GM19025 (cell line): ENCODE measurements around the gene IRF9.

Source experiments
- ATAC-seq: cut with Tn5 transposase; IDR thresholded peaks from one replicate; pipeline ENCODE4 v1.9.1; 2021; ENCODE audit warnings: mild to moderate bottlenecking, low read depth, moderate library complexity; ENCODE audit not compliant: unreplicated experiment

Gene IRF9, protein sequence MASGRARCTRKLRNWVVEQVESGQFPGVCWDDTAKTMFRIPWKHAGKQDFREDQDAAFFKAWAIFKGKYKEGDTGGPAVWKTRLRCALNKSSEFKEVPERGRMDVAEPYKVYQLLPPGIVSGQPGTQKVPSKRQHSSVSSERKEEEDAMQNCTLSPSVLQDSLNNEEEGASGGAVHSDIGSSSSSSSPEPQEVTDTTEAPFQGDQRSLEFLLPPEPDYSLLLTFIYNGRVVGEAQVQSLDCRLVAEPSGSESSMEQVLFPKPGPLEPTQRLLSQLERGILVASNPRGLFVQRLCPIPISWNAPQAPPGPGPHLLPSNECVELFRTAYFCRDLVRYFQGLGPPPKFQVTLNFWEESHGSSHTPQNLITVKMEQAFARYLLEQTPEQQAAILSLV

DNA sequence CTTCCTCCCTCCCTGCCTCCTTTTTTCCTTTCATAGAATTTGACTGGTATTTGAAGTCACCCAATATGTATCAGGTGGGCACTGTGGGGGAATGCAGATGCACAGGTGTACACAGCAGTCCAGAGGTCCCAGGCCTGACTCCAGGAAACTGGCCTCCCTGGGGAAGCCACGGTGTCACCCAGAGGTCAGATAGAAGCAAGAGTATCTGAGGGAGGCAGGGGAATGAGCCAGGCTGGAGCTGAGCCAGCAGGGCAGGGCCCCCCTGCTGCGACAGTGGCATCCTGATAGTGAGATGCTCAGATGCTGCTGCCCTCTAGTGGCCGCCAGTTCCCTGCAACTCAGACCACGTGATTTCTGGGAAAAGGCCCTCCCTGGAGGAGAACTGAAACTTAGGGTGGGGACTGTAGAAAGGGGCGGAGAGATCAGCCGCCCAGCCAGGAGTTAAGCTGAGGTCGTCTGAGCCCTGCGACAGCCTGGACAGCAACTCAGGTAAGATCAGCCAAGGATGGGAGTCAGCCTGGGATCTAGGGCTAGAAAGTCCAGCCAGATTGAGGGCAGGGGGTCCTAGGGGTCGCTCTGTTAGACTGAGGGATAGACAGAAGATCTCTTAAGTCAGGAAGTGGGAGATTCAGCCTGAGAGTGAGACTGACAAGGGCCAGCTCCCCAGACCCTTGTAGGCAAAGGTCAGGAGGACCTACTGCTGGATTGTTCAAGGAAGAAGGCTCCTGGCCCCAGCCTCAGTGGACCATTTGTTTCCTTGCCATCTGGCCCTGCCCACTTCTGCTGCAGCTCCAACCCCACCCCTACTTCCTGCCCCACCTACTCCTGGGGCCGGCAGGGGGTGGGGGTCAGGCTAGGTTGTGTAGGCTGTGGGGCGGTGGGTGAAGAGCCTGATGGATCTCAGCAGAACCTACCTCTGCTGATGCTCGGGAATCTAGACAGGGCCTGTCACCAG is at the start of gene IRF9:
Gene IRF9 (plus strand): TSS at position 416 of the 955 bp plus-strand sequence. CDS start 880 bp downstream, outside the sequence.
- peak; percentile 82 for ATAC-seq

DNA sequence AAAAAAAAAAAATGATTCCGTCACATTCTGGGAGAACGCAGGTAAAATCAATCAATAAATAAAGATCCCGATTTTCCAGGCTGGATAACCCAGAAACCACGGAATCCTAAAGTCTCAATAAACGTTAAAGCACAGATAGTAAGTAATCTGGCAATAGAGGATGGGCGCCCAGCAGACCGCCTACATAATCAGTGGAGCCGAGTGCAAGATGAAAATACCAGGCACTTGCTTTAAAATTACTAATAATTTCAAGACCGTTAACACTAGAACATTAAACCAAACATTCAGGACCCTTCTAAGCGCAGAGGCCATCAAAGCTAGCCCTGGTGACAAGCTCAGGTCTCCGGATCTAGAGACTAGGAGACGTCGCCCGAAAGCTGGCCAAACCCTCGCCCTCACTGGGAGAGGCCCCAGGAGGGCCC is 47.7 kb upstream of the IRF9 start:
- no peak for ATAC-seq

DNA sequence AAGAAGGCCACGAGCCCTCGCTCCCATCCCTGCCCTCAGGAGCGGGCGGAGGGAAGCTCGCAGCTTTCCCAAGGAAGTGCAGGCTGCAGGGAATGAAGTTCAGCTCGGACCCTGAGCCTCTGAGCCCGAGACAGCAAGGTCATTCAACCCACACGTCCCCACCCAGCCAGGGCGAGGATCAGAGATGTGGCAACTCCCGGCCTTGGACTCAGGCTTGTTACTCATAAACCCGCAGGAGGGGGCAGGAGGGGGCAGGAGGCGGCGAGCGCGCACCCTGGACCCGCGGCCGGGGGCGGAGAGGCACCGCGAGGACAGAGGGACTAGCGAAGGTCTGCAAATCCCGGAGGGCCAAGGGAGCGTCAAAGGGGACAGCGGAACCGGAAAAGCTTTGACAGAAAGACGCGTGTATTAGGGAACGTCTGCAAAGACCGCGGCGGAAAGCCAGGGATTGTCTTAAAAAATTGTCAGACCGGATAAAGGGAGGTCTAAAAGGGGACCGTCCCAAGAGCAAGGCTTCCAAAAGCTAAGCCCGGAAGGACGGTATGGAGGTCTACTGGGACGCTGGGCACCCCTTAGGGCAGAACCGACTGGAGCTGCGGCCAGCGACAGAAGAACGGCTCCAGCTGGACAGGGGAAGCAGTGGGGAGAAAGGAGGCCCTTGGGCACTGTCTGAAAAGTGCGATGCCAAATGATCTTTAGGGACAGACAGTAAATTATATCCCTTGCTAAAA is 47.1 kb upstream of the IRF9 start:
- peak; percentile 24 for ATAC-seq

DNA sequence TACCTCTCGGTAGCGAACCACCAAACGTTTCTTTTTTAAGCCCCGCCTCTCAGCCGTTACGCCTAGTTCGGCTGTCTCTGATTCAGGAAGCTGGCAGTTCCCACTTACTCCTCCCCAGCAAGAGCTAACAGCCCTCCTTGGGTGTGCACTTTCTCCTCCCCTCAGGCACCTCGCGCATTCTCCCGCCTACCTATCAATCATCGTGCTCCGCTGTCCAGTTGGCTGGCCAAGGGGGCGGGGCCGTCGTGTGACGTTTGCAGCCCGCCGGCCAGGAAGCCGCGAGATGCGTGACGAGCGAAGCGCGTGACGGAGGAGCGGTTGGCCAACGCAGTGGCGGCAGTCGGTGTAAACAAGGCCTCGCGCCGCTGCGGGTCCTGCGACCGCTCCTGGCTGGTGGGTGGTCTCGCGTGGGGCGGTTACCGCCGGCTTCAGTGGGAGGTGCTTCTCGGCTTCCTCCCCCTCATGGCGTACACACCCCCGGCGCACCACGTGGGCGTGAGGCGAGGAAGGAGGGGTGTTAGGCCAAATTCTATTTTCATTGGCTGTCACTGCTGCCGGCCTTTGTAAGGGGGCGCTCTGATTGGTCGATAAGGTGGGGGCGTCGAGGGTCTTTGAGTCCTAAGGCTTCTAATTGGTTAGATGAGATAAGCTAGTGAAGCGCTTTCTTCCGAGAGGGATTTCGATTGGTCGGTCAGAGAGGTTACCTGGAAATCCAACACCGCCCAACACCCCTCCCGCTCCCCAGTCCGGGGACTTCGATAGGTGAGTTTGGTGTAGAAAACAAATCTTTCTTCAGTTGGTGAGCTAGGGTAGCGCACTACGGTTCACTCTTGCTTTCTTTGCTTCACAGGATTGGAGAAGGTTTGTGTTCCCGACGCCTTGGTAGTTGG is 46.3 kb upstream of the IRF9 start, which contains the start of the genes DCAF11 and NRL:
Gene DCAF11 (plus strand): TSS at position 246 of the 890 bp plus-strand sequence. CDS start 818 bp downstream, outside the sequence.
Gene NRL (minus strand): TSS at position 418 of the 890 bp plus-strand sequence. CDS start 32,101 bp downstream, outside the sequence.
- ATAC-seq: peak; percentile 77

DNA sequence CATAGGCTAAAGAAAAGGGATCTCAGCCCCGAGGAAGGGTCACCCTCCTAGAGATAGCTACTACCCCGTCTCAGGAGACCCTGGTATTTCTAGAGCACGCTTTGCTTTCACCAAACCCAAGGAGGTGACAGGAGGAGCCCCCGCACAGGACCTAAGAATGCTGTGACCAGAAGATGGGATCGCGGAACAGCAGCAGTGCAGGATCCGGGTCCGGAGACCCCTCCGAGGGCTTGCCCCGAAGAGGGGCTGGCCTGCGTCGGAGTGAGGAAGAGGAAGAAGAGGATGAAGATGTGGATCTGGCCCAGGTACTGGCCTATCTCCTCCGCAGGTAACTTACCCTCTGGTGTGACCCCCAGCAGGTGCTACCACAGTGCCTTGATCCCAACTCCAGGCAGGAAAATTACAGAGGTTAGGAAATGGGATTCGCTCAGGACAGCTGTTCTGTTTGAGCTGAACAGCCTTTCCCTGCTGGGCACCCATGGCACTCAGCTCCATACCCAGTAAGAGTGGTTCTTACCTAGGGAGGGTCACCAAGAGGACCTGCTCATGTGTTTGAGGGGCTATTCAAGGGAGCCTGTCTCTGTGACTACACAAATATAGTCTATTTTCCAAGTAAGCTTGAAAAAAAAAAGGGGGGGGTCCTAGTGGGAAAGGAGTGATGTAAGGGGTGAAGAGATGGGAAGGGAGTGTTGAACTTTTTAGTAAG is 45.5 kb upstream of the IRF9 start:
- ATAC-seq: no peak

DNA sequence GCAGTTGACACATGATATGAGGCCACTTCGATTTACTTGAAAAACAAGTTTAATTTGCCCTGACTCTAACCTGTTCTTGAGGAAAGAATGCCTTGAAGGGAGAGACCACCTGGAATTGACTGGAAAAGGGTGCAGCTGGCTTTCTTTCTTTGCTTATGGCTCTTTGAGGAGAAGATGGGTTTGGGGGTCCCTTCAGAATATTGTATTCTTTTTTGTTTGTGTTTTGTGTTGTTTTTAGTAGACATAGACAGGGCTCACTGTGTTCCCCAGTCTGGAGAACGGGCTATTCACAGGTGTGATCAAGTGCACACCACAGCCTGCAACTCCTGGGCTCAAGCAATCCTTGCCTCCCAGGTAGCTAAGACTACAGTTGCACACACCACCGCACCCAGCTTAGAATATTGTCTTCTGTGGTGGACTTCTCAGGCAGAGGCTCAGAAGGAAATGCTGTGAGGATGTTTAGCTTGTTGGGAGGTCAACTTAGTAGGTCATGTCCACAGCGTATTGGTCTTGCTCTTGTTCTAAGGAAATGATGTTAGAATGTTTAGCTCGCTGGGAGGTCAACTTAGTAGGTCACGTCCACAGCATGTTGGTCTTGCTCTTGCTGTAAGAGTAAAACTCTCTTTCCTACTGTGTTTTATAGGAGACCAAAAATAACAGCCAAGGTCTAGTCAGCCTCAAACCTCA is 44.8 kb upstream of the IRF9 start:
- ATAC-seq: no peak

DNA sequence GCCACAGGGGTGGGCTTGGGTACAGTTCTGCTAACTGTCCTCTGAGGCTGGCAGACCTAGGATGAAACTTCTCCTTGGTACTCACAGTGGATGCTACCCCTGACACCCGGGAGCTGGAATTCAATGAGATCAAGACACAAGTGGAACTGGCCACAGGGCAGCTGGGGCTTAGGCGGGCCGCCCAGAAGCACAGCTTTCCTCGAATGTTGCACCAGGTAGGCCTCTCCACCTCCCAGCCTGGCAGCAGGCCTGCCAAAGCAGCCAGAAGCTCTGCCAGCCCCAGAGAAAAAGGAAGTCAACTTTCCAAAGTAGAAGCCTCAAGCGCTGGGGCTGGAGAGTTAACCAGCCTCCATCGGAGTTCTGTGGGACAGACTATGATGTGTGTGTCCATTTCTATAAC is 43.9 kb upstream of the IRF9 start:
- ATAC-seq: no peak

DNA sequence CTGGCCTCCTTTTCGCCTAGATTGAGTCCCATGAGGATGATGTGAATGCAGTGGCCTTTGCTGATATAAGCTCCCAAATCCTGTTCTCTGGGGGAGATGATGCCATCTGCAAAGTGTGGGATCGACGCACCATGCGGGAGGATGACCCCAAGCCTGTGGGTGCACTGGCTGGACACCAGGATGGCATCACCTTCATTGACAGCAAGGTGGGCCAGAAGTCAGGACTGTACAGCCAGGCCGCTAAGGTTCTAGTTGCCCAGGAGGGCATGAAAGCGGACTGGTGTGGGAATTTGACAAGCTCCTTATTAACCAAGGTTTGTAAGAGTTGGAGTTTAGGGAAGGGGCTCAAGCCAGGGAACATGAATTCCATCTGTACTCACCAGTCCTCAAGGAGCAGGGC is 41.4 kb upstream of the IRF9 start:
- ATAC-seq: no peak

DNA sequence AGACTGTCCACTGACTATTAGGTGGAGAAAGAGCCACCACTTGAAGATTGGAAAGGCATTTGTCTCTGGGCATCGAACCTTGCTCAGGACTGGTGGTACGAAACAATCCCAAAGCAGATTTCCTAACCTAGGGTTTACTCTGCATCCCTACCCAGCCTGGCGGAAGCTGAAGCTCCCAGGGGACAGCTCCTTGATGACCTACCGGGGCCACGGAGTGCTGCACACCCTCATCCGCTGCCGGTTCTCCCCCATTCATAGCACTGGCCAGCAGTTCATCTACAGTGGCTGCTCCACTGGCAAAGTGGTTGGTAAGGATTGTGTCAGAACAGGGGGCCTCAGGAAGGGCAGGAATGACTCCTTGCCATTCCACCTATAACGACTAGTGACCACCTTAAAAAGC is 39.9 kb upstream of the IRF9 start:
- no peak for ATAC-seq

DNA sequence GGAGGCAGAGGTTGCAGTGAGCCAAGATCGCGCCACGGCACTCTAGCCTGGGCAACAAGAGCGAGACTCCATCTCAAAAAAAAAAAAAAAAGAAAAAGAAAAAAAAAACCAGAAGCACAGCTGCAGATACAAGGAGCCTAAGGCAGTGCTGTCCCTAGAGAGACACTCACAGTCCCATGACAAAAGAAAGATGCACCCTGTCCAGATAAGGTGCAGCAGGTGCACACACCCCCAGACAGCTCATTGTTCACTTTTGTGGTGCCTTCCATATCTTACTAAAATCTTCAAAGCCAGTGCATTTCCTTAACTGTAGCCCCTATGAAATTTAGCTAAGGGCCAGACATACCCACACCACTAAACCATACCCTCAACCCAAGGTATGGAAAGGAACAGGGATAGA is 38.6 kb upstream of the IRF9 start:
- ATAC-seq: no peak

DNA sequence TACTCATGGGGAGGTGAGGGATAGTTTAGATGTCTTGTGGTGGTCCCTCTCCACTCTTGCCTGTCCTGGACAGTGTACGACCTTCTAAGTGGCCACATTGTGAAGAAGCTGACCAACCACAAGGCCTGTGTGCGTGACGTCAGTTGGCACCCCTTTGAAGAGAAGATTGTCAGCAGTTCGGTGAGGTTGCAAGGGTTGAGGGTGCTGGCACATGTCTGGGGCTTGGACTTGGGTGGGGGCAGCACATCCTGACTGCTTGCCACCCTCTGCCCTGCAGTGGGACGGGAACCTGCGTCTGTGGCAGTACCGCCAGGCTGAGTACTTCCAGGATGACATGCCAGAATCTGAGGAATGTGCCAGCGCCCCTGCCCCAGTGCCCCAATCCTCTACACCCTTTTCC is 38.2 kb upstream of the IRF9 start:
- ATAC-seq: no peak

DNA sequence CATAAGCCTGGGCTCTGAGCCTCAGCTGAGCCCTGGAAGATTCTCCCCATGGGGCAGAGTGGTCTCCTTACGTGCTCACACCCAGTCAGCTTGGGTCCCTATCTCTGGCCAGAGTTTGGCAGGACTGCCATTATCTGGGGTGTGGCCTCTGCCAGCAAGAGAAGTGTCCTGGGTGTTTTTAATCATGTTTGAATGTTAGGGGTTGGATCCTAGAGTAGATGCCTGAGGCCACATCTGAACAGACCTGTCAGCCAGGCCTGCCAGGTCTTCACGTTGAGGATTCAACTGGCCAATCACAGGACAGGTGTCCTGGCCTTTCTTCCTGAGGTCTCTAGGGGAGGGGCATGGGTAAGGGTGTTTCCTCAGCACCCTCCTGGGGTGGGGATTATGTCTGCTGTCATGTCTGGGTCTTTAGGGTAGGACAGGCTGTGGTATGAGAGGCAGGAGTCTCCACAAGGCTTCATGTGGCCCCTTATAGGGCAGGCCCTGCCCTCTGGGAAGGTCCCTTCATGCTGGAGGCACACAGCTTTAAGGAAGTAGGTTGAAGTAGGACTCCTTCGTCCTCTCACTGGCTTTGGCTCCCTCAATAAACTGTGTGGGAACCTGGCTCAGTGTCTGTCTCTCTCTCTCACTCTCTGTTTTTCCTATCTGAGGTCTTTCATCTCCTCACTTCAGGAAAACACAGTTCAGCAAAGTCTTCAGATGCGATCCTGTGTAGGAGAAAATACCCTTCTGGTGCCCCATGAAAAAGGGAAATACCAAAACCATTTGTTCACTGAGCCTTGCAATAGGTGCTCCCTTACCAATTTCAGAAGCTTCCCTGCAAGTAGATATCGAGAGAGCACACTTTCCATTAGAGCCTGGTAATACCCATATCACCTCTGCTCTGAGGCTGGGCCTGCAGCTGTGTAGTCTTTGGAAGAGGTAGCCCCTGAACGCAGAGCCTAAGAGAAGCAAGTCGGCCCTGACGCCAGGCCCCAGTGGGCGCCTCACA is 37.3 kb upstream of the IRF9 start:
- ATAC-seq: peak; percentile 77

DNA sequence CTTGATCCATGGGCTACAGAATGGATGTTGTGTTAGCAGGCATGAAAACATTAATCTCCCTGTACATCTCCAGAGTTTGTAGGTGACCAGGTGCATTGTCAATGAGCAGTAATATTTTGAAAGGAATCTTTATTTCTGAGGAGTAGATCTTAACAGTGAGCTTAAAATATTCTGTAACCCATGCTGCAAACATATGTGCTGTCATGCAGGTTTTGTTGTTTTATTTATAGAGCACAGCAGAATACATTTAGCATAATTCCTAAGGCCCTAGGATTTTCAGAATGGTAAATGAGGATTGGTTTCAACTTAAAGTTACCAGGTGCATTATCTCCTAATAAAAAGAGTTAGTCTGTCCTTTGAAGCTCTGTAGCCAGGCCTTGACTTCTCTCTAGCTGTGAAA is 34.1 kb upstream of the IRF9 start:
- no peak for ATAC-seq

DNA sequence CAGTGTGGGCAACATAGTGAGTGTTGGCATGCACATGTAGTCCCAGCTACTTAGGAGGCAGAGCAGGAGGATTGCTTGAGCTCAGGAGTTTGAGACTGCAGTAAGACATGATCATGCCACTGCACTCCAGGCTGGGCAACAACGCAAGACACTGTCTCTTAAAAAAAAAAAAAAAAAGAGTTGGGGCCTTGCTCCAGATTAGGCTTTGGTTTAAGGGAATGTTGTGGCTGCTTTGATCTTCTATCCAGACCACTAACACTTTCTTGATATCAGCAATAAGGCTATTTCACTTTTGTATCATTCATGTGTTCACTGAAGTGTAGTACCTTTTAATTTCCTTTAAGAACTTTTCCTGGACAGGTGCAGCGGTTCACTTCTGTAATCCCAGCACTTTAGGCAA is 33.4 kb upstream of the IRF9 start:
- no peak for ATAC-seq

DNA sequence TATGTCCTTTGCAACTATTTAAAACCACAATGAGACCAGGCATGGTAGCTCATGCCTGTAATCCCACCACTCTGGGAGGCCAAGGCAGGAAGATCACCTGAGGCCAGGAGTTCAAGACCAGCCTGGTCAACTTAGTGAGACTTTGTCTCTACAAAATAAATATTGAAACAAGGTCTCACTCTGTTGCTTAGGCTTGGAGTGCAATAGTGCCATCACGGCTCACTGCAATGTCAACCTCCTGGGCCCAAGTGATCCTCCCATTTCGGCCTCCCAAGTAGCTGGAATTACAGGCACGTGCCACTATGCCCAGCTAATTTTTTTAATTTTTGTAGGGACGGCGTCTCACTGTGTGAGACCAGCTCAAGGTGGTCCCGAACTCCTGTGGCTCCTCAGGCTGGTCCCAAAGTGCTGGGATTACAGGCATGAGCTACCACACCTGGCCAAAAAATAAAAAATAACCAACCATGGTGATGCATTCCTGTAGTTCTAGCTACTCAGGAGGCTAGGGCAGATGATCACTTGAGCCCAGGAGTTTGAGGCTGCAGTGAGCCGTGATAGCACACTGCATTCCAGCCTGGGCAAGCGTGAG is 31.6 kb upstream of the IRF9 start:
- no peak for ATAC-seq

DNA sequence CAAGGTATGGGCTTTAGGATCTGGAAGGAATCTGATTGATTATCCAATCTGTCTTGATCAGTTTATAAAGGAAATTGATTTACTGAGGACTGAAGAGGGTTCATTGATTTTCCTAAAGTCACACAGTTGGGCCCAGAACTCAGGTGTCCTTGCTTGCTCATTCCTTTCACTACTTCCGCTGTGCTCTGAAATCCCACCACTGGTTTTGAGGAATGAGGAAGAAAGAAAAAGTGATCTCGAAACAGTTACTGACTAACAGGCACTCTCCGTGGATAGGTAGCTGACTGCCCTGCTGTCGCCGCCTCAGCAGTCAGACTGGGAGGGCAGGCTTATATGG is 30.7 kb upstream of the IRF9 start, which contains the start of gene FITM1:
Gene FITM1 (plus strand): TSS at position 280 of the 337 bp plus-strand sequence. CDS start 905 bp downstream, outside the sequence.
- ATAC-seq: no peak
